Neural progenitor cell (in vitro differentiated cells): ENCODE results near the gene TP53I13.

Experiments used
- EZH2 ChIP-seq: fragments of 200-600 bp; sonication (generic); IDR thresholded peaks from 2 replicates; pipeline ENCODE4 v1.6.1; 2017; ENCODE audit warnings: antibody characterized with exemption, mild to moderate bottlenecking, moderate library complexity
- TF ChIP-seq, protein P1 (sequence below): fragments of 200-600 bp; sonication (generic); IDR thresholded peaks from 2 replicates; pipeline ENCODE4 v1.5.1; 2017; ENCODE audit warnings: antibody characterized with exemption, mild to moderate bottlenecking

DNA sequence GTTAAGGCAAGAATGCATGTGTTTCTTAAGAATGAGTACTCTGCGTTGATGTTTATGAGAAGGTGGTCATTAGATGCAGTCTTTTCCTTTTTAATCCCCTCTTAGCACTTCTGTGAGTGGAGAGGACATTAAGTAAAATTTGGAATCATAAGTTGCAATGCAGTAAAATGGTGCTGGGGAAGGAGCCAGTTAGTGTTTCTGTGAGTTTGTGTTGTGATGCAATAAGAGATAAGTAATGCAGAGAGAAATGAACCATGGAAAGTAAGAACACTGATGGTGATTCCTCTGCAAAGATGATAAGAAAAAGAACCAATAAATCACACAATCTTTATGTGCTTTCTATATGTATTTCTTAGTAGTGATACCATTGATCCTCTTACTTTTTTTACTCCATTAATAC, 21.7 kb upstream of the TP53I13 start:
- TF ChIP-seq, protein P1, sequence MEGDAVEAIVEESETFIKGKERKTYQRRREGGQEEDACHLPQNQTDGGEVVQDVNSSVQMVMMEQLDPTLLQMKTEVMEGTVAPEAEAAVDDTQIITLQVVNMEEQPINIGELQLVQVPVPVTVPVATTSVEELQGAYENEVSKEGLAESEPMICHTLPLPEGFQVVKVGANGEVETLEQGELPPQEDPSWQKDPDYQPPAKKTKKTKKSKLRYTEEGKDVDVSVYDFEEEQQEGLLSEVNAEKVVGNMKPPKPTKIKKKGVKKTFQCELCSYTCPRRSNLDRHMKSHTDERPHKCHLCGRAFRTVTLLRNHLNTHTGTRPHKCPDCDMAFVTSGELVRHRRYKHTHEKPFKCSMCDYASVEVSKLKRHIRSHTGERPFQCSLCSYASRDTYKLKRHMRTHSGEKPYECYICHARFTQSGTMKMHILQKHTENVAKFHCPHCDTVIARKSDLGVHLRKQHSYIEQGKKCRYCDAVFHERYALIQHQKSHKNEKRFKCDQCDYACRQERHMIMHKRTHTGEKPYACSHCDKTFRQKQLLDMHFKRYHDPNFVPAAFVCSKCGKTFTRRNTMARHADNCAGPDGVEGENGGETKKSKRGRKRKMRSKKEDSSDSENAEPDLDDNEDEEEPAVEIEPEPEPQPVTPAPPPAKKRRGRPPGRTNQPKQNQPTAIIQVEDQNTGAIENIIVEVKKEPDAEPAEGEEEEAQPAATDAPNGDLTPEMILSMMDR, result no peak
- TF ChIP-seq EZH2, result no peak
